ENCODE measurements around the gene B3GLCT.
"Not testable (repeated sequence)": the region's sequence is repeated elsewhere in the genome, so short reads cannot be mapped to it uniquely, and the experiment has no call there.

The B3GLCT gene

GRCh38 chr13:31339616-31340015, 139.8 kb downstream of the B3GLCT start:
- not testable (repeated sequence) for DNase-seq (ENCODE audit: low read depth in 1 of 2, low spot score in 1 of 2)

- not testable (repeated sequence) for DNase-seq (ENCODE audit: low read depth in 1 of 2, low spot score in 1 of 2)
Observed at GRCh38 chr13:31340848-31341247, 141.1 kb downstream of the B3GLCT start.

- DNase-seq (ENCODE audit: low read depth in 1 of 2, low spot score in 1 of 2) = no peak
Observed at GRCh38 chr13:31346891-31347290, 147.1 kb downstream of the B3GLCT start.

- no peak for DNase-seq (ENCODE audit: low read depth in 1 of 2, low spot score in 1 of 2)
Observed at GRCh38 chr13:31349156-31349555, 149.4 kb downstream of the B3GLCT start.

DNA sequence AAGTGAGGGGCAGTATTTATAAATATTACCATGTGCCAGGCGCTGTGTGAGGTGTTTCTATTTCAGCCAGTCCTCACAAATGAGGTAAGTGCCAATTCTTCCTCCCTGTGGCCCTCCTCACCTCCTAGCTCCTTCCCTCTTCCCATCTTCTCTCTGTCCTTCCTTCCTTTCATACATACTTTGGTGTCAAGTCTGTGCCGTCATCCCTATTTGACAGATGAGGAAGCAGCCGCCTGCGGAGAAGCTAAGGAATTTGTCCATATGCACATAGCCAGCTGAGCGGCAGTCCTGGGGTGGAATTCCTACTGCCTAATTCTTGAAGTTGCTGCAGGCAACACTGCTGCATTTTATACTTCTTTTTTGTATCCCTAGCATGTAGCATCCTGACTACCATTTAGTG, 150.8 kb downstream of the B3GLCT start:
- DNase-seq (ENCODE audit: low read depth in 1 of 2, low spot score in 1 of 2) = no peak

- no peak for DNase-seq (ENCODE audit: low read depth in 1 of 2, low spot score in 1 of 2)
Observed at GRCh38 chr13:31351376-31351775, 151.6 kb downstream of the B3GLCT start.

- DNase-seq (ENCODE audit: low read depth in 1 of 2, low spot score in 1 of 2) = no peak
Observed at GRCh38 chr13:31352467-31352866, 152.7 kb downstream of the B3GLCT start.

GRCh38 chr13:31355001-31355400, 155.2 kb downstream of the B3GLCT start:
- DNase-seq (ENCODE audit: low read depth in 1 of 2, low spot score in 1 of 2) = no peak

DNA sequence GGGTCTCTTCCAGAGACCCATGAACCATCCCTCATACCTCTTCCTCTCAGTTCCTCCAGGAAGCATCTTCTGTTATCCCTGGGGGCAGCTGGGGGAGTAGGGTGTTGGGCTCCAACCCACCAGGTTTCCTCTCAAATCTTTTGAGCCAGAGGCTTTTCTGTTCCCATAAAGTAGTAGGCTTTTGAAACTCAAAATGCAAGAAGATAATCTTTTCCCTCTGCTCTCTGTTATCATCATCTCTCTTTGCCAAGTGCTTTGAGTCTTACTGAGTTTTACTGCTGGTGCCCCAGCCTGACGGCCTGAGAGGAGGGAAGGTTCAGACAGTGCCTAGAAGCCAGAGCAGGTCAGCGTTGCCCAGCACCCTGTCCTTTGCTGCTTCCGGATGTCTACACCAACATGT, 157.2 kb downstream of the B3GLCT start:
- no peak for DNase-seq (ENCODE audit: low read depth in 1 of 2, low spot score in 1 of 2)

GRCh38 chr13:31357581-31357980, 157.8 kb downstream of the B3GLCT start:
- no peak for DNase-seq (ENCODE audit: low read depth in 1 of 2, low spot score in 1 of 2)

DNA sequence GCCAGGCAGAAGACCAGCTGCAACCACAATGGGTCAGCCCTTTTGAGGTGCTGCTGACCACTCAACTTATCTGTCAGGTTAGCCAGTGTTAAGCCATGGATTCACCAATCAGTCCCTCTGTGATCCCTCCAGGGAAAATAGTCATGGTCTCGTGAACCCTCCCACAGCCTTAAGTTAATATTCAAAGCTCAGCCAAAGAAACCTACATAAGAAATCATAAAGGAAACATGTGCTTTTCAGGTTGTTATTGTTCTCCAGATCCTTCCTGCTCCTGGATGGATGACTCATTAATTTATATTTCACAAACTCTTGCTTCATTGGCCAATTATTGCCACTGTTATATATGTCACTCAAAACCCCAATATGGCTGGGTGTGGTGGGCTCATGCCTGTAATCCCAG, 161.9 kb downstream of the B3GLCT start:
- DNase-seq (ENCODE audit: low read depth in 1 of 2, low spot score in 1 of 2) = no peak

- no peak for DNase-seq (ENCODE audit: low read depth in 1 of 2, low spot score in 1 of 2)
Observed at GRCh38 chr13:31365630-31366029, 165.9 kb downstream of the B3GLCT start.

GRCh38 chr13:31367410-31367809, 167.6 kb downstream of the B3GLCT start:
- no peak for DNase-seq (ENCODE audit: low read depth in 1 of 2, low spot score in 1 of 2)

DNA sequence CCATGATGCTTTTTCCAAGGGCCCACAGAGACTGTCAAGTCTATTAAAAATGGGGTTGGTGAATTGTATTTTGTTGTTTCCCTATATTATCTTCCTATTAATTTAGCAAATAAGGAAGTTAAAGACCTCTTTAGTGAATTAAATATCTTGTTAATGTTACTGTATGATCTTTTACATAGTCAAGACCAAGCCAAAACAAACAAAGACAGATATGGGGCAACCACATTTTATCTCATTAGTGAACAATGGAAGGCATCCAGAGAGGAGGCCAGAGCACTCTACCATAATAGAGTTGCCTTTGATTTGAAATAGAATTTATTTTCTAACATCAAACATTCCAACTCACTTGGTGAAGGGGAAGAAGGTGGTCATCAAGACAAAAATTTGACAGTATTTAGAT, 169.4 kb downstream of the B3GLCT start:
- no peak for DNase-seq (ENCODE audit: low read depth in 1 of 2, low spot score in 1 of 2)

- no peak for DNase-seq (ENCODE audit: low read depth in 1 of 2, low spot score in 1 of 2)
Observed at GRCh38 chr13:31372454-31372853, 172.7 kb downstream of the B3GLCT start.

- DNase-seq (ENCODE audit: low read depth in 1 of 2, low spot score in 1 of 2) = no peak
Observed at GRCh38 chr13:31374682-31375081, 174.9 kb downstream of the B3GLCT start.

DNA sequence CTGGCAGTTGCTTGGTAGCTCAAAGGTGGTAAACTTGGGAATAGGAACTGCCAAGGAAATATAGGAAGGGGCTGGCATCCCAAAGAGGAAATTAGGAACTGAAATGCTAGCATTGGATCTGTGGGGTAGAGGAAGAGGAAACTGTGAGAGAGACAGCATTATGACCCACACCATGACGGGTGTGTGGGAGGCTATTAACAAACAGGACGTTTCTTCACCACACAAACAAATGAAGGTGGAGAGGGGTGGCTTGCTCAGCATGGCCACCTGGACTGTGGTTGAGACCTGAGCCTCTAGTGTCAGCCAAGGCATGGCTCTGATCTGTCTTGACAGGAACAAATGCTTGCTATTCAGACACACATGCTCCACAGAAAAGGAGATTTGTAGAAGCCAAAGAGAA, 178.2 kb downstream of the B3GLCT start:
- no peak for DNase-seq (ENCODE audit: low read depth in 1 of 2, low spot score in 1 of 2)

DNA sequence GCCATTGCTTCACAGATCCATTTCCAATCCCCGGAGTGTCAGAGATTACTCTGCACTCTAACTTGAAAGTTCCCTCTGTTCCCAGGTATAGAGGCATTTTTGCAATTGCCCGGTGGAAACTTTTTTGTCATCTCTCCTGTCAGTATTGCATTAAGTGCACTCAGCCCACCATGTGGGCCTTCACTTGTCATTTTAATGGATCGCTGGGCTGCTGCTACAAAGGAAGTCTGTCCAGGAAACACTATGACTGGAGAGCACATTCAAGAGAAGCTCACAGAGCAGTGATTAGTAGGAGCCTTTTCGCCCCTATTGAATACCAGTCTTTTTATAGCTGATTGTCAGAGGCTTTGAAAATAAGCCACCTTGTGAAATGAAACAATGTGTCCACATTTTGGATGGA, 180.9 kb downstream of the B3GLCT start:
- no peak for DNase-seq (ENCODE audit: low read depth in 1 of 2, low spot score in 1 of 2)

Data from activated CD4-positive, alpha-beta T cell treated with anti-CD3 and anti-CD28 coated beads, Interleukin-2, amount 50 U/mL, for 24 hours (primary cell).